H1 (cell line): Measurements from ENCODE around the gene COMMD7. TPM values are rescaled to one million over a fixed set of nuclear protein-coding genes. Genes with fewer than 3 reads are reported as not detected.

Experiments used
- ASH2L ChIP-seq: fragments of 200-600, 300-600 bp; sonication (generic); IDR thresholded peaks from one replicate; pipeline ENCODE4 v1.7.1; 2017; ENCODE audit warnings: low read length
- BACH1 ChIP-seq: IDR thresholded peaks from 2 replicates; pipeline ENCODE4 v1.6.1; 2012; ENCODE audit warnings: low read length, improper control_type of control experiment
- BCL11A ChIP-seq, 2 experiments: IDR thresholded peaks; one replicate each; pipeline ENCODE4 v1.6.1; 2011; ENCODE audit warnings: low read depth in 2 of 2, low read length in 2 of 2, mild to moderate bottlenecking in 2 of 2
- CBX5 ChIP-seq: fragments of 300-800, 300-1000 bp; sonication (generic); IDR thresholded peaks from 2 replicates; pipeline ENCODE4 v1.7.1; 2016; ENCODE audit warnings: antibody characterized with exemption, low read length, low read depth
- CBX8 ChIP-seq: fragments of 300-800, 300-1000 bp; sonication (generic); IDR thresholded peaks from 2 replicates; pipeline ENCODE4 v1.7.1; 2016; ENCODE audit warnings: low read depth, low read length, borderline replicate concordance
- CHD1 ChIP-seq: IDR thresholded peaks from 2 replicates; pipeline ENCODE4 v1.6.1; 2012; ENCODE audit warnings: low read depth, low read length, improper control_type of control experiment
- CREB1 ChIP-seq: IDR thresholded peaks from 2 replicates; pipeline ENCODE4 v1.6.1; 2012; ENCODE audit warnings: inconsistent platforms
- HDAC2 ChIP-seq, 2 experiments: fragments of 300-600 bp in 1 of 2; sonication (generic) in 1 of 2; IDR thresholded peaks; 2 replicates each; pipeline ENCODE4 v1.6.1; 2011 to 2012; ENCODE audit warnings: low read depth in 2 of 2, low read length in 2 of 2, mild to moderate bottlenecking in 2 of 2, moderate library complexity in 2 of 2, borderline replicate concordance in 1 of 2, inconsistent platforms in 1 of 2
- JUND ChIP-seq: IDR thresholded peaks from 2 replicates; pipeline ENCODE4 v1.6.1; 2011; ENCODE audit warnings: mild to moderate bottlenecking, improper control_type of control experiment, low read length
- KDM1A ChIP-seq: fragments of 200-600, 300-600 bp; sonication (generic); IDR thresholded peaks from 2 replicates; pipeline ENCODE4 v1.7.1; 2016; ENCODE audit warnings: mild to moderate bottlenecking, low read length, borderline replicate concordance
- KDM5A ChIP-seq: fragments of 200-600 bp; IDR thresholded peaks from 2 replicates; pipeline ENCODE4 v1.7.1; 2012; ENCODE audit warnings: mild to moderate bottlenecking, low read length, inconsistent platforms, mixed read lengths
- NANOG ChIP-seq: IDR thresholded peaks from 2 replicates; pipeline ENCODE4 v1.6.1; 2011; ENCODE audit warnings: low read length, low read depth, mild to moderate bottlenecking, inconsistent platforms; ENCODE audit not compliant: insufficient read depth, poor library complexity, severe bottlenecking
- POLR2A ChIP-seq, 2 experiments: IDR thresholded peaks; 1 replicate in 1 of 2; 2 replicates in 1 of 2; pipeline ENCODE4 v1.6.1; 2011; ENCODE audit warnings: low read depth in 2 of 2, low read length in 2 of 2, mild to moderate bottlenecking in 2 of 2; ENCODE audit errors: control extremely low read depth in 1 of 2
- RAD21 ChIP-seq, 2 experiments: IDR thresholded peaks in 1 of 2; conservative IDR thresholded peaks in 1 of 2; 2 replicates each; pipeline ENCODE4 v1.6.1; 2011; ENCODE audit warnings: low read depth in 2 of 2, low read length in 2 of 2, improper control_type of control experiment in 1 of 2, inconsistent platforms in 1 of 2, mild to moderate bottlenecking in 1 of 2, moderate library complexity in 1 of 2
- RBBP5 ChIP-seq: IDR thresholded peaks from 2 replicates; pipeline ENCODE4 v1.7.1; 2012; ENCODE audit warnings: low read depth, mild to moderate bottlenecking, inconsistent platforms, low read length, moderate library complexity, borderline replicate concordance
- SP1 ChIP-seq: IDR thresholded peaks from 2 replicates; pipeline ENCODE4 v1.6.1; 2011; ENCODE audit warnings: low read depth, low read length
- SRF ChIP-seq: IDR thresholded peaks from 2 replicates; pipeline ENCODE4 v1.6.1; 2011; ENCODE audit warnings: mild to moderate bottlenecking, low read depth, low read length, moderate library complexity
- TCF12 ChIP-seq: IDR thresholded peaks from 2 replicates; pipeline ENCODE4 v1.6.1; 2011; ENCODE audit warnings: low read depth, mild to moderate bottlenecking, low read length
- YY1 ChIP-seq: IDR thresholded peaks from 2 replicates; pipeline ENCODE4 v1.6.1; 2011; ENCODE audit warnings: low read depth, mild to moderate bottlenecking, low read length
- polyA plus RNA-seq, 7 experiments: library from polyadenylated mRNA; depleted of rRNA in 3 of 7; stranded (reverse) in 5 of 7; unstranded in 2 of 7; fragments of >200 nt in 5 of 7; fragments of 200-250 nt in 2 of 7; gene quantifications; 1 replicate in 5 of 7; 2 replicates in 1 of 7; 4 replicates in 1 of 7; pipeline versions ENCODE4 v1.2.1 to v1.2.3, GENCODE V29; 2011 to 2013; ENCODE audit warnings: missing spikeins in 2 of 7, mixed read lengths in 2 of 7
- total RNA-seq: library from RNA; stranded (reverse); fragmentation: NEBNext Ultra II Directional; extraction: Animal tissue kit (Norgen Biotek cat#: 25700); gene quantifications from 2 replicates; pipeline ENCODE4 v1.2.1, GENCODE V29; 2021
- TF ChIP-seq, protein P1 (sequence below), 3 experiments: IDR thresholded peaks; 1 replicate in 2 of 3; 2 replicates in 1 of 3; pipeline versions ENCODE4 v1.5.1 to v1.6.1; 2011; ENCODE audit warnings: low read length in 3 of 3, mild to moderate bottlenecking in 3 of 3, inconsistent platforms in 2 of 3, low read depth in 1 of 3, moderate library complexity in 1 of 3; ENCODE audit not compliant: insufficient read depth in 1 of 3; ENCODE audit errors: control extremely low read depth in 1 of 3

The COMMD7 gene
- total and polyA plus RNA-seq, 2 of the 8 experiments (the other 6 are each of a cell fraction or from before 2014, with no cell fraction given) = 39.4 to 48.9 TPM

DNA sequence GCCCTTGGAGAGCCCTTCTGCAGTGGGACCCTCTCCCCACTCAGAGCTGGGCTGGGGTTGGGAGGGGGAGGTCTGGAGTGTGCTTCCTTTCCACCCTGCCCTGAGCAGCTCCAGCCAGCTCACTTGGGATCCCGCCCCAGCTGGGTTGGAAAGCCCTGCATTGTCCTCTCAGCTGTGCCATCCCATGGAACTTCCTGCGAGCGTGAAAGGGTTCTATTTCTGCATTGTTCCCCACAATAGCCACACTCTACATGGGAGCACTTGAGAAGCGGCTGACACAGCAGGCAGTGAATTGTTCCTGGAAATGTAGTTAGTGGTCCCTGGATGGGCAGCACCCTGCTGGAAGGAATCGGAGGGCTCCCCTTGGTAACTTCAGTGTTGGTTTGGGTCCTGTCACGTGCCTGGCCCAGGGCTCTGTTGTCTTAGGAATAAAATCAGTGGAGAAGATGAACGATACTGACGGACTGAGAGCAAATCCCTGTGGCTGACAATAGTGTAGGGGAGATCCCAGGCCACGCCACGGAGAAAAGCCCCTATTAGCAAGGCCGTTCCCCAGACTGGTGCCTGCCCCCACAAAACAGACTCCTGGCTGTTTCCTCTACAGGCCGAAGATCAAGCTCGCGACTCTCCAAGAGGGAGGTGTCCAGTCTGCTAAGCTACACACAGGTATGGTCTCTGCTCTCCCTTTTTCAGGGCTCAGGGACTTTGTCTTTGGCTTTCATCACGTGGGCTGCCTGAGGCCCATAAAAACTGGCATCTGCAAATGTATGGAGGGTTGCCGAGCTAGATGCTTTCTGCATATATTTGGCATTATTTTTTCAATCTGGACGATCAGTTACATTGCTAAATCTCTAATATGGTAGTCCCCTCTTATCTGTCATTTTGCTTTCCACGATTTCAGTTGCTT is 37.7 kb upstream of the COMMD7 start (continued):
- TF ChIP-seq ASH2L = no peak
- no peak for TF ChIP-seq CBX8
- peak; percentile 98 for TF ChIP-seq NANOG
- TF ChIP-seq BACH1 = no peak
- TF ChIP-seq HDAC2 (IDR thresholded peaks at IDR 0.05; ENCODE audit: borderline replicate concordance in 1 of 2, low read depth in 2 of 2, low read length in 2 of 2) = 0 out of 4 replicates have a peak, but pooled peaks of 1 of the 2 experiments have one; percentile 61
- TF ChIP-seq, protein P1, sequence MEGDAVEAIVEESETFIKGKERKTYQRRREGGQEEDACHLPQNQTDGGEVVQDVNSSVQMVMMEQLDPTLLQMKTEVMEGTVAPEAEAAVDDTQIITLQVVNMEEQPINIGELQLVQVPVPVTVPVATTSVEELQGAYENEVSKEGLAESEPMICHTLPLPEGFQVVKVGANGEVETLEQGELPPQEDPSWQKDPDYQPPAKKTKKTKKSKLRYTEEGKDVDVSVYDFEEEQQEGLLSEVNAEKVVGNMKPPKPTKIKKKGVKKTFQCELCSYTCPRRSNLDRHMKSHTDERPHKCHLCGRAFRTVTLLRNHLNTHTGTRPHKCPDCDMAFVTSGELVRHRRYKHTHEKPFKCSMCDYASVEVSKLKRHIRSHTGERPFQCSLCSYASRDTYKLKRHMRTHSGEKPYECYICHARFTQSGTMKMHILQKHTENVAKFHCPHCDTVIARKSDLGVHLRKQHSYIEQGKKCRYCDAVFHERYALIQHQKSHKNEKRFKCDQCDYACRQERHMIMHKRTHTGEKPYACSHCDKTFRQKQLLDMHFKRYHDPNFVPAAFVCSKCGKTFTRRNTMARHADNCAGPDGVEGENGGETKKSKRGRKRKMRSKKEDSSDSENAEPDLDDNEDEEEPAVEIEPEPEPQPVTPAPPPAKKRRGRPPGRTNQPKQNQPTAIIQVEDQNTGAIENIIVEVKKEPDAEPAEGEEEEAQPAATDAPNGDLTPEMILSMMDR (IDR thresholded peaks at IDR 0.05; ENCODE audit: control extremely low read depth in 1 of 3, insufficient read depth in 1 of 3, low read depth in 1 of 3, low read length in 3 of 3) = peak in 1 of 3 experiments; percentile 1; a peak in 1 of 4 replicates
- TF ChIP-seq SRF = no peak
- TF ChIP-seq SP1 = 0 out of 2 replicates have a peak, but pooled peaks have one; percentile 29
- no peak for TF ChIP-seq TCF12
- TF ChIP-seq YY1 = no peak
- no peak for TF ChIP-seq KDM1A
- peak; percentile 27; the same call in 1 of the 2 replicates for TF ChIP-seq CREB1
- no peak for TF ChIP-seq RAD21 (IDR thresholded peaks at IDR 0.05 in 1 of 2, conservative IDR thresholded peaks at IDR 0.05 in 1 of 2; ENCODE audit: low read depth in 2 of 2, low read length in 2 of 2)
- peak in 1 of 2 experiments; percentile 58; a peak in 1 of 3 replicates for TF ChIP-seq POLR2A (IDR thresholded peaks at IDR 0.05; ENCODE audit: control extremely low read depth in 1 of 2, low read depth in 2 of 2, low read length in 2 of 2)
- no peak for TF ChIP-seq CBX5
- no peak for TF ChIP-seq KDM5A
- no peak for TF ChIP-seq CHD1
- peak in 1 of 2 experiments; percentile 61 for TF ChIP-seq BCL11A (IDR thresholded peaks at IDR 0.05; ENCODE audit: low read depth in 2 of 2, low read length in 2 of 2)
- no peak for TF ChIP-seq JUND
- TF ChIP-seq RBBP5 = no peak
